Body of pancreas (tissue), 4 donors: ENCODE measurements around the gene ARVCF. TPM values are rescaled to one million over a fixed set of nuclear protein-coding genes. Genes with fewer than 3 reads are reported as not detected.

Source experiments
- ATAC-seq: fragments of 150-250 bp; one replicate; pipeline ENCODE4 v1.9.1; 2016
- DNase-seq, 4 donors: peaks; one replicate each; pipeline ENCODE4 v3.0.0-alpha.2; 2019
- H3K27ac ChIP-seq, 4 donors: fragments of 200-600 bp; sonication (generic); 1 replicate in 3 of 4; 2 replicates in 1 of 4; pipeline versions ENCODE4 v1.5.1 to v1.6.1; 2016 to 2019; ENCODE audit warnings: mild to moderate bottlenecking in 1 of 4, mixed read lengths in 1 of 4, moderate library complexity in 1 of 4
- H3K27me3 ChIP-seq, 2 donors: fragments of 200-600 bp; sonication (generic); one replicate each; pipeline ENCODE4 v1.6.0; 2016; ENCODE audit warnings: mild to moderate bottlenecking in 1 of 2
- H3K36me3 ChIP-seq, 2 donors: fragments of 200-600 bp; sonication (generic); replicated peaks in 1 of 2; 2 replicates each; pipeline ENCODE4 v1.5.1; 2016; ENCODE audit warnings: low read depth in 2 of 2; ENCODE audit not compliant: insufficient read depth in 1 of 2
- H3K4me1 ChIP-seq: fragments of 200-600 bp; sonication (generic); one replicate; pipeline ENCODE4 v1.6.0; 2016
- H3K4me3 ChIP-seq, 2 donors: fragments of 200-600 bp; sonication (generic); 1 replicate in 1 of 2; 2 replicates in 1 of 2; pipeline ENCODE4 v1.5.1; 2016 to 2019
- H3K9me3 ChIP-seq, 3 donors: fragments of 200-600 bp; sonication (generic); 1 replicate in 2 of 3; 2 replicates in 1 of 3; pipeline ENCODE4 v1.5.1; 2016
- CTCF ChIP-seq, 7 experiments: fragments of 450-650 bp in 4 of 7; fragments of 200-600 bp in 3 of 7; sonication (generic) in 3 of 7; IDR thresholded peaks; one replicate each; pipeline ENCODE4 v1.5.1; 2016 to 2019; ENCODE audit warnings: antibody characterized with exemption in 7 of 7
- POLR2A ChIP-seq, 3 donors: fragments of 450-650 bp; IDR thresholded peaks; one replicate each; pipeline ENCODE4 v1.6.1; 2016; ENCODE audit warnings: antibody characterized with exemption in 3 of 3, mild to moderate bottlenecking in 2 of 3
- WGBS, 2 donors: methylation state at CpG; one replicate each; pipeline ENCODE4 v1.1.5; 2017; 5-methylcytosine and 5-hydroxymethylcytosine counted together
- intact Hi-C: fragments of 100-400 bp; cut with DNase I; formaldehyde crosslinking; loops from one replicate; pipeline ENCODE4 v1.15.1; 2023
- total RNA-seq, 2 donors: library from RNA; depleted of rRNA; stranded (reverse); fragments of >200 nt; gene quantifications; one replicate each; pipeline ENCODE4 v1.1.0, GENCODE V29; 2016

ARVCF gene
- total RNA-seq, 2 donors from 2014 or later = 36.6 to 150 TPM

GRCh38 chr22:20028855-20029549 lies 12.4 kb upstream of the ARVCF start:
- WGBS, 2 donors = 88% methylated on average over 14 to 16 of the region's 16 CpGs
- Histone ChIP-seq H3K27ac (no peak overlapping the region), H3K4me3 (no peak overlapping the region), H3K4me1 (peaks cover 22% of the 10 kb centered on the region), H3K27me3 (no peaks in the 10 kb centered on the region), H3K9me3 (no peaks in the 10 kb centered on the region), H3K36me3 (no peaks in the 10 kb centered on the region)
- DNase-seq (no peak), ATAC-seq (no peak)
- intact Hi-C loops = no loop called here
- no peak for TF ChIP-seq POLR2A (IDR thresholded peaks at IDR 0.05)
- TF ChIP-seq CTCF (IDR thresholded peaks at IDR 0.05) = no peak

GRCh38 chr22:20027966-20028854 lies 11.6 kb upstream of the ARVCF start:
- intact Hi-C loops = no loop called here
- no peak overlapping the region for H3K27ac ChIP-seq

GRCh38 chr22:20026996-20027601 lies 10.5 kb upstream of the ARVCF start:
- Histone ChIP-seq H3K4me3 (no peak overlapping the region), H3K36me3 (no peaks in the 10 kb centered on the region), H3K9me3 (no peaks in the 10 kb centered on the region), H3K27me3 (no peaks in the 10 kb centered on the region), H3K4me1 (peaks cover 15% of the 10 kb centered on the region), H3K27ac (no peak overlapping the region)
- ATAC-seq = no peak
- DNase-seq = no peak
- 83 to 85% methylated on average over 9 to 12 of the region's 12 CpGs for WGBS, 2 donors
- TF ChIP-seq CTCF (IDR thresholded peaks at IDR 0.05) (no peak), POLR2A (IDR thresholded peaks at IDR 0.05) (no peak)
- intact Hi-C loops = no loop called here

More at GRCh38 chr22:20027966-20028854, 11.6 kb upstream of the ARVCF start:
- Histone ChIP-seq H3K36me3 (no peaks in the 10 kb centered on the region), H3K27me3 (no peaks in the 10 kb centered on the region), H3K9me3 (no peaks in the 10 kb centered on the region), H3K4me3 (no peak overlapping the region), H3K4me1 (peaks cover 15% of the 10 kb centered on the region)
- 76 to 82% methylated on average over 11 to 12 of the region's 12 CpGs for WGBS, 2 donors
- ATAC-seq = no peak
- no peak for DNase-seq
- TF ChIP-seq CTCF (IDR thresholded peaks at IDR 0.05) (peak in 2 of 7 experiments; percentile 5 to 20), POLR2A (IDR thresholded peaks at IDR 0.05) (no peak)

- TF ChIP-seq POLR2A (IDR thresholded peaks at IDR 0.05) (no peak), CTCF (IDR thresholded peaks at IDR 0.05) (no peak)
- Histone ChIP-seq H3K4me1 (peaks cover 19% of the 10 kb centered on the region), H3K36me3 (no peaks in the 10 kb centered on the region), H3K4me3 (no peak overlapping the region), H3K9me3 (no peaks in the 10 kb centered on the region), H3K27ac (no peak overlapping the region), H3K27me3 (no peaks in the 10 kb centered on the region)
- DNase-seq = no peak
- no peak for ATAC-seq
- 88 to 97% methylated on average over 12 to 13 of the region's 13 CpGs for WGBS, 2 donors
- intact Hi-C loops = no loop called here
Measured at GRCh38 chr22:20026204-20026908, 9.7 kb upstream of the ARVCF start.
